Left ventricle myocardium inferior (tissue), 1 donor: ENCODE measurements around the gene CDC27. TPM values are rescaled to one million over a fixed set of nuclear protein-coding genes. Genes with fewer than 3 reads are reported as not detected.
A peak's percentile ranks its signal among the peaks of the same experiment; 100 is the strongest.

ENCODE experiments used
- DNase-seq: peaks from one replicate; pipeline ENCODE4 v3.0.0-alpha.2; 2020
- H3K27ac ChIP-seq: fragments of 200-600 bp; replicated peaks from 2 replicates; pipeline ENCODE4 v1.8.0; 2021
- H3K27me3 ChIP-seq: fragments of 200-600 bp; 2 replicates; pipeline ENCODE4 v1.8.0; 2021; ENCODE audit warnings: low read depth
- H3K36me3 ChIP-seq: fragments of 200-600 bp; 2 replicates; pipeline ENCODE4 v1.8.0; 2021
- H3K4me1 ChIP-seq: fragments of 200-600 bp; 2 replicates; pipeline ENCODE4 v1.8.0; 2021
- H3K4me3 ChIP-seq: fragments of 200-600 bp; 2 replicates; pipeline ENCODE4 v1.8.0; 2021; ENCODE audit warnings: mild to moderate bottlenecking, moderate library complexity
- H3K9me3 ChIP-seq: fragments of 200-600 bp; replicated peaks from 2 replicates; pipeline ENCODE4 v1.8.0; 2021
- CTCF ChIP-seq: fragments of 200-600 bp; IDR thresholded peaks from 2 replicates; pipeline ENCODE4 v1.8.0; 2021; ENCODE audit warnings: antibody characterized with exemption, mild to moderate bottlenecking, borderline replicate concordance
- intact Hi-C: fragments of 100-400 bp; cut with micrococcal nuclease; formaldehyde crosslinking; loops from one replicate; pipeline ENCODE4 v1.11.0; 2022
- total RNA-seq: library from RNA; stranded (reverse); fragmentation: NEBNext Ultra II Directional; extraction: Animal tissue kit (Norgen Biotek cat#: 25700); gene quantifications from one replicate; pipeline ENCODE4 v1.2.1, GENCODE V29; 2021
- donor health status: DM: no; HTN: yes; CAD: no; lungs with severe emphysema.

CDC27 gene
- total RNA-seq, 1 donor from 2014 or later = 92.4 TPM

- H3K27ac ChIP-seq = peak overlapping the region; percentile 83
- H3K9me3 ChIP-seq = no peaks in the 10 kb centered on the region
- peaks cover 17% of the 10 kb centered on the region for H3K4me1 ChIP-seq
- no peak for DNase-seq
- no peaks in the 10 kb centered on the region for H3K36me3 ChIP-seq
- no peak for TF ChIP-seq CTCF
- intact Hi-C loops = no loop called here
- peak overlapping the region; percentile 81 for H3K4me3 ChIP-seq
- H3K27me3 ChIP-seq = no peaks in the 10 kb centered on the region
These were observed 89.6 kb downstream of the CDC27 start for GRCh38 chr17:47099451-47099986.

- peaks cover 17% of the 10 kb centered on the region for H3K4me1 ChIP-seq
- no peak for DNase-seq
- H3K27ac ChIP-seq = no peak overlapping the region
- no peak for TF ChIP-seq CTCF
- no peaks in the 10 kb centered on the region for H3K27me3 ChIP-seq
- intact Hi-C loops = no loop called here
- peaks cover 13% of the 10 kb centered on the region for H3K9me3 ChIP-seq
- H3K4me3 ChIP-seq = no peak overlapping the region
- peaks cover 9% of the 10 kb centered on the region for H3K36me3 ChIP-seq
These were observed 92.8 kb downstream of the CDC27 start for GRCh38 chr17:47096343-47096742.

GRCh38 chr17:47095268-47095667, 93.8 kb downstream of the CDC27 start:
- Histone ChIP-seq H3K4me1 (peaks cover 17% of the 10 kb centered on the region), H3K27me3 (no peaks in the 10 kb centered on the region), H3K36me3 (peaks cover 9% of the 10 kb centered on the region), H3K4me3 (no peak overlapping the region), H3K27ac (no peak overlapping the region), H3K9me3 (peaks cover 13% of the 10 kb centered on the region)
- intact Hi-C loops = no loop called here
- TF ChIP-seq CTCF = no peak
- no peak for DNase-seq

- DNase-seq = no peak
- intact Hi-C loops = no loop called here
- TF ChIP-seq CTCF = no peak
These were observed 102.0 kb downstream of the CDC27 start for GRCh38 chr17:47087093-47087492.

GRCh38 chr17:47085736-47086135, 103.4 kb downstream of the CDC27 start:
- DNase-seq = no peak
- Histone ChIP-seq H3K36me3 (no peaks in the 10 kb centered on the region), H3K27me3 (no peaks in the 10 kb centered on the region), H3K27ac (no peak overlapping the region), H3K4me3 (no peak overlapping the region), H3K9me3 (no peaks in the 10 kb centered on the region), H3K4me1 (no peaks in the 10 kb centered on the region)
- no peak for TF ChIP-seq CTCF
- intact Hi-C loops = no loop called here

More at GRCh38 chr17:47087093-47087492, 102.0 kb downstream of the CDC27 start:
- no peak overlapping the region for H3K27ac ChIP-seq
- H3K27me3 ChIP-seq = no peaks in the 10 kb centered on the region
- no peaks in the 10 kb centered on the region for H3K4me1 ChIP-seq
- no peaks in the 10 kb centered on the region for H3K36me3 ChIP-seq
- H3K9me3 ChIP-seq = no peaks in the 10 kb centered on the region
- no peak overlapping the region for H3K4me3 ChIP-seq
